GM19328 (cell line): ENCODE data around the gene C1orf87.

Experiments
- ATAC-seq: cut with Tn5 transposase; IDR thresholded peaks from one replicate; pipeline ENCODE4 v1.9.1; 2021; ENCODE audit warnings: mild to moderate bottlenecking, moderate library complexity; ENCODE audit not compliant: unreplicated experiment

C1orf87 gene

GRCh38 chr1:59952065-59952464, 121.5 kb downstream of the C1orf87 start:
- no peak for ATAC-seq

- no peak for ATAC-seq
Observed at GRCh38 chr1:59949648-59950047, 123.9 kb downstream of the C1orf87 start.

DNA sequence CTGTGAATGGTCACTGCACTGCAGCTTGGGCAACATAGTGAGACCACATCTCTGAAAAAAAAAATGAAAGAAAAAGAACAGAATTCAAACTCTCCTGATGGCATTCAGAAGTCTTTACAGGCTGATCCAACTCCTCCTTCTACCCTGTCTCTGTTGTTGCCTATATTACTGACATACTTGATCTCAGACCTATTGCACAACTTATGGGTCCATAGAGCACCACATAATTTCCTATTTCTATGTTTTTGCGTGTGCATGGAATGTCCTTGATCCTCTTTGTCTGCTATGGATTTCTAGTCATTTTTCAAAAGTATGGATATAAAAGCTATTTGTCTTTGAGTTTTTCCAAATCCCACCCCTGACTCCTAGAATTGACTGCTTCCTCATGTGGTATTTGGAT, 124.6 kb downstream of the C1orf87 start:
- ATAC-seq, result no peak

GRCh38 chr1:59947047-59947938, 126.3 kb downstream of the C1orf87 start:
- peak; percentile 81 for ATAC-seq

GRCh38 chr1:59945790-59946189, 127.8 kb downstream of the C1orf87 start:
- no peak for ATAC-seq
